ENCODE data around the gene SLC25A48.

The SLC25A48 gene

DNA sequence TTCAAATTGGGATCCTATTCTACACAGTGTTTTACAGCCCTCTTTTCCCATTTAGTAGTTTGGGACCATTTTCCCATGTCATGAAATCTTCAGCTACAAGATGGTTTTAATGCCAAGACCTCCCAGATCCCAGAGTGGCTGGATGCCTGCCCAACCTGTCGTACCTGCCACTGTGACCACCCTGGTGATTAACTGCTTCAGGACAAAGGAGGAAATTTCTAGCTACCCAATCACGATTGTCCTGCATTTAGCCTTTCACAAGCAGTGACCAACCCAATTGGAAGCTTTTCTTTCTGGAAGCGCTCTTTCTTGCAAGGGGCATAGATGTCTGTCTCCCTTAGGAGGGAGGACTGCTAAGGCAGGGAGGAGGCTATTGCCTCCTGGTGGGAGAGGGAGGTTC lies 47.4 kb downstream of the SLC25A48 start:
- no peak for DNase-seq (ENCODE audit: low spot score)

DNA sequence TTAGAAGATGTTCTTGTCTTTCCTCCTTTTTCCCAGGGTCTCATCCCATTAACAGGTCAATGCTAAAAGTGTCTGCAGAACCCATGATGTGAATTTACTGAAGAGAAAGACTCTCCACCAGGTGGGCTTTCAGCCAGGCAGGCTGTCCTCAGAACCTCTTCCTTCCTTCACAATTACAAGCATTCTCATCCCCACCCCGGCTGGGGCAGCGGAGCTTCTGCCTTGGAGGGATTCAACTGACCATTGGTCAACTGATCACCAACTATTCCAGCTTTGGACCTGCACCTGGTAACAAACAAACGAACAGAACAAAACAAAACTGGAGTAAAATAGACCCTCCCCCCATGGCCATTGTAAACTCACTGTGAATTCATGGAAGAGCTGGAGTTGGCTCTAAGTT lies 48.6 kb downstream of the SLC25A48 start:
- DNase-seq (ENCODE audit: low spot score), result no peak

DNA sequence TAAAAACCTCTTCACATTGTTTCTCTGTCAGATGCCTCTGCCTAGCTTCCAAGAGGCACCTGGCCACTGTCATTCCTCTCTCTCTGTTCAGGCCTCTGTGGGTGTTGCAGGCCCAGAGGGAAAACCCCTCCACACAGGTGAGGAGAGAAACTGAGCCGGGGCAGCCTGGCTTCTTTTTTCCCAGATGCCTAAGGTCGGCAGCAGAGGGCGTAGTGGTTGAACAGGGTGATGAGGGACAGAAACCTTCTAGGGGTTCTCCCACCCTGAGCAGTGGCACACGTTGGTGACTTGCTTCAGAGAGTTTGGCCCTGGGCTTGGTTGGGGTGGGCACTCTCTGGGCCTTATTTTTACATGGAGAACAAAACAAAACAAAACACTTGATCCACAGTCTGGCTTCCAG lies 49.0 kb downstream of the SLC25A48 start:
- DNase-seq (ENCODE audit: low spot score), result no peak

DNA sequence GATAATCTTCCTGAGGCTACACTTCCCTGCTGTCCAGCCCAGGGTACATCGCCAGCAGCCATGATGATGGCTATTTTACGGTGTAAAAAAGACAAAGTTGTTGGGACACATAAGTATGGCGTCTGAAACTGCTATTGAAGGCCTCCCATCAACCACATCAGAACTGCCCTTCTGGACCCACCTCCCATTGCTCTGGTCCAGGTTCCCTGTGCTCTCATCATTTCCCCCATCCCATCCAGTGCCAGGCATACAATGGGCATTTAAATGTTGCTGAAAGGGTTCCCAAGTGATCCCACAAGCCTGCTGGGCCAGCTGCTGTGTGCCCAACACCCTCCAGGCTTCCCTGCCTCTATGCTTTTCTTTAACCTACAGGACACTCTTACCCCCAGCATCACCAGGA lies 50.6 kb downstream of the SLC25A48 start:
- DNase-seq (ENCODE audit: low spot score), result no peak

DNA sequence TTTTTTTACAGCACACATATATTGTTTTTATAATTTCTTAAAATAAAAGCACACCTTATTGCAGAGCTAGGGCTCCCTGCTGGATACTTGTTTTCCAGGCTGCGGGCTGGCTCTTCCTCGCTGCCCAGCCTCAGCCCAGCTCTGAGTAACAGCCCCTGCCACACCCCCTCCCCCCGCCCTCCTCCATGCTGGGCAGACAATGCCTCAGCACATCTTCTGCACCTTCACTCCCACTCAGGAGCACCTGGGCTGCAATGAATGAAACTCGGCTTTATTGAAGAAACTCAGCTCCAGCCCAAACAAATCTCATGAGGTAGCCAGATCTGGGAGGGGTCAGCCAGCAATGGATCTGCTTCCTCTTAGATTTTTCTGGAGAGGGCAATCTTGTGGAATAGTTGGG lies 51.7 kb downstream of the SLC25A48 start:
- no peak for DNase-seq (ENCODE audit: low spot score)

DNA sequence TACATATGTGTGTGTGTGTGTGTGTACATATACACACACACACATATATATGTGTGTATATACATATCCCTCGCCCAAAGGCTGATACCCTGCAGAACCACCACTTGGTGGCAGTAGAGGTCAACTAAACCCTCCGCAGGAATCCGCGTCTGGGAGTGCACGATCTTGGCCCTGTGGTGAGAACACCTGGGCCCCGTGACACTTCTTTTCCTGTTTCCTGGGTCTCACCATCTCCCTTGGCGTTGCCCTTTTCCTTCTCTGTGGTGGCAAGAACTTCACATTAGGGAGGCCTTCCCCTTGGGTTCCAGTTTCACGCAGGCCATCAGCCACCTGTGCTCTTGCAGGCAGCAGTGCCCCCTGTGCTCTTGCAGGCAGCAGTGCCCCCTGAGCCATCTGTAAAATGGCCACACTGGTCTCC lies 53.0 kb downstream of the SLC25A48 start:
- DNase-seq (ENCODE audit: low spot score), result peak; percentile 73

DNA sequence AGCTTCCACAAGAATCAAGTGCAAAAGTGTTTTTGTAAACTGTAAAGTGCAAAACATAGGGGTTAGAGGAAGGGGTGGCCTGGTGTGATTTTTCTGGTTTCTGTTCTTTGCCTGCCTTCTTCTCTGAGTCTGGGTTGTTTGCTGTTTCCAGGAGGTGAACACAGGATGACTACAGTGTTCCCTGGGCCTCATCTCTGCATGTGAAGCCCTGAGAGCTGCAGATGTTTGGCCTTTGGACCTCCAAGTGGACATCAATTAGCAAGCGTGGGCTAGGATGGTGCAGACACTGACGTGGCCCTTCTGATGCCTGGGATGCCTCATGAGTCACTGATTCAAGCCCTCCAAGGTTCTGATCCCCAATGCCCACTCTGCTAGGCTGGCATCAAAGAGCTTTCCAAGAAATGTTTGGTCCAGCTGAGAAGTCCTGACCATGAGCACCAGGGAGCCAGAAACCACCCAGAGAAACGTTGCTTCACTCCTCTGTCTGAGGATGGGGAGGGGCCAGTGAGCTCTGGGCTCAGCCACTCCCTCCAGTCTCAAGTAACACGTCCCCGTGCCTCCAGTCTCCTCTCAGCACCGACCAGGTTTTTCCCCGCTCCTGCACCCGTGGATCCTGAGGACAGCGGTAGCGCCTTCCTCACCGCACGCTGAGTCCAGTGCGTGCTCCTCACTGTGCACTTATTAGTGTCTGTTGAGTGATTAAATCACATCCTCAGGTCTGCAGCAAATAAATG lies 53.6 kb downstream of the SLC25A48 start:
- peak; percentile 65 for DNase-seq (ENCODE audit: low spot score)

DNA sequence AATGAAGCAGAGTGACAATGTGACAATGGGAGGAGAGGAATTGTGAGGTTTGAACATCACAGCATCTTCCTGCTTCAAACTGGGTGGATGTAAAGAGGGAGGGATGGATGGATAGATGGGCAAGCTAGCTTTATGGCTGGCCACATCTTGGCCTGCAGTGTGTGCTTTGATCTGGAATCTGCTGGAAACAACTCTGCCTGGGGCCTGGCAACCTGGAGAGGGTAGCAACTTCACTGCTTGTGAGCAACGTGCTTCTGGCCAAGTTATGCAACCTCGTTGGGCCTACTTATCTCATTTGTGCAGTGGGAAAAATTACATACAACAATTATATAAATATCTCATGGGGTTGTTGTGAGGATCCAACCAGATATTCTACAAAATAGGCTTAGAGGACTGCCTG lies 55.8 kb downstream of the SLC25A48 start:
- no peak for DNase-seq (ENCODE audit: low spot score)

DNA sequence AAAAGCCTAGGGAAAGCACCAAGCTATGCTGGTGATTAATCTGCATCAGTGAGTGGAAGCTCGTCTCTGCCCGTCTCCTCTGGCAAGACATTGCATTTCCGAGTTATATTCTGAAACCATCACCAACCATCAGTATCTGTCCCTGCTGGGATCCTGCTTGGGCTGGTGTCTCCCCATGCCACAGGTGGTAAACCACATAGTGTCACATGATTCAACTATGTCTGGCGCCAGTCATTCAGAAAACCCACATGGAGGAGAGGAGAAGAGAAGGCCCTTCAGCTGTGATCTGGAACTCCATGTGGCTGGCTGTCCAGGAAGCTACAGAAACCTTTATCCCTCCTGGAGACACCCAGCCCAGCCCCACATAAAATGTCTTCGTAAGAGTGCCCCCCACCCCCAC lies 56.4 kb downstream of the SLC25A48 start:
- DNase-seq (ENCODE audit: low spot score), result no peak

DNA sequence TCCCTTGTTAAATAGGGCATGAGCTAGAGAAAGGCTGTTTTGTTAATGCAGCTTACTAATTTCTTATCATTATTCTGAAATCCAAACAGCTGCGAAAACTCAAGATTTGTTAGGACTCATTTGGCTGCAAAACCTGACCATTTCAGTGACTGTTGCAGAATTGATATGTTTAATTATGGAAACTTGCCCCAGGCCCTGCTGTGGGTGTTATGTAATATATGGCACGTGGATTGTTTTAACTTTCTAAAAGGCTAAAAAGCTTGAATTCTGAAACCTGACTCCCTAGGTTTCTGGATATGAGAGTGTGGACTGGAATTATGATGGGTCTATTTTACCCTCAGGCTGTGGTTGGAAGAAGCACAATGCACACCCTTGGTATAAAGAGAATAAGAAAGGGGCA lies 56.8 kb downstream of the SLC25A48 start:
- no peak for DNase-seq (ENCODE audit: low spot score)

DNA sequence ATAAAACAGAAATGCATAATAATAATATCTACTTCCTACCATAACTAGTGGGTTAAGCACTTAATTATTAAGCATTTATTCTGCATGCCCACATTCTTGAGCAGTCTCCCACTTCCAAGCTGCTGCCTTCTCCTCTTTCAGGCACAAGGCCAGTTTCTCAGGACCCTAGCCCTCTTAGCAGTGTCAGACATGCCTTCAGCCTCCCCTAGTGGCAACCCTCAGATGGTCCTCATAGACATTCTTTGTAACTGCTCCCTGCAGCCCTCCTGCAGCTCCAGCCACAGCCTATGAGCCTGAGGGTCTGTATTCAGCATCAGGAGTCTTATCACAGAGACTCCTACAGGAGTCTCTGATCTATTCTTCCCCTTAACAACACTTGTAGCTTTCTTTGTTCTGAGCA lies 57.3 kb downstream of the SLC25A48 start:
- peak; percentile 67 for DNase-seq (ENCODE audit: low spot score)

DNA sequence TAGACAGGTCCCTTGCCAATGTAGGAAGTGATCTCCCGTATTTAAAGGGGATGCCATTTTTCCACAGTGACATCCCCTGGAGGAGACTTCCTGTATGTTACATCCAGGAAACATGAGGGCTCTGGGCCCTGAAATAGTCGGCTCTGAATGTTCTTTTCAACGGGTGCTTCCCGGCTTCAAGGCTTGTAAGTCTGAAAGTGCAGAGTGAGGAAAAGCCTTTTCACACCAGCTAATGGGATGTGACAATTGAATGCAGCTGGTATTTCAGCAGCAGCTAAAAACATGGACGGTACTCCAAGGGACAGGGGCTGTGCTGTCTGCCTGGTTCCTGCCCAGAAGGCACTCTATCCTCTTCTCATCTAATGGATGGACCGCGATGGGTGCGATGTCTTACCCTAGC lies 59.8 kb downstream of the SLC25A48 start:
- DNase-seq (ENCODE audit: low spot score), result no peak

DNA sequence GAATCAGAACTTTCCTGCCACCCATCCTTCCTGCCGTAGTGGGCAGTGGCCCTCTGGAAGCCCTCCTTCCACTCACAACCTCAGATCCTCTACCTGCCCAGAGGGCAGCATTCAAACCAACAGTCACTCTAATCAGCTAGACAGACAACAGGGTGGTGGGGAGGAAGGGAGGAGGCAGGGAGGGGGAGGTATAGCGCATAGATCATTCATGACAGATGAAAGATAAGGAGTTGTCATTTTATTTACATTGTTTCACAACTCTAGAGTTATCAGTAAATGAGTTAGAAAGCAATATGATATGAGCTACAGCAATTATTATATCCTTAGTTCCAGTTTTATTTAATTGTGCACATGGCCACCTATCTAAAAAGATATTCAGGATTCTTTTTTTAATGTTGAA lies 60.3 kb downstream of the SLC25A48 start:
- no peak for DNase-seq (ENCODE audit: low spot score)

DNA sequence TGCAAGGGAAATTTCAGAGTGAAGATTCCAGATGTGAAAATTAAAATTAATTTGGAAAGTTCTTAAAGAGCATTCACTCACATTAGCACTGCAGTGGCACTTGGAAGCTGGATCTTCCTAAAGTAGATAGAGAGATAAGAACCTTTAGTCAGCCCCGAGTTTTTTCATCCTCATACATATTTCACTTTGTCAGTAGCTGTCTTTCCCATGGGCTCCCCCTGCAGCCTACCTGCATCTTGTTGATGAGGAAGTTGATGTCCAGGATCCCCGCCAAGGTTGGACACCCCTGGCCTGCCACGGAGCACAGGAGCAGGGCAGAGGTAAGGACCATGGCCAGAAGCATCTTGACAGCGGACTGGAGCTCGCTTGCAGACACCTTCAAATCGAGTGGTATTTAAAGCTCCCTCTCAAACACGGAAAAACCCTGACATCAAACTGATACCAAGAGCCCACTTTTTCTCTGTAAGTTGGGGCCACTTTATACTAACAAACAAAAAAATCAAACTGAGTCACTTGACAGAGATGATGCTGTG lies 61.1 kb downstream of the SLC25A48 start, which contains the start of gene IL9:
Gene IL9, minus strand, starts transcription at position 368 of the 533 bp plus-strand sequence. Its CDS starts 25 bp downstream, at position 343.
- no peak for DNase-seq (ENCODE audit: low spot score)

DNA sequence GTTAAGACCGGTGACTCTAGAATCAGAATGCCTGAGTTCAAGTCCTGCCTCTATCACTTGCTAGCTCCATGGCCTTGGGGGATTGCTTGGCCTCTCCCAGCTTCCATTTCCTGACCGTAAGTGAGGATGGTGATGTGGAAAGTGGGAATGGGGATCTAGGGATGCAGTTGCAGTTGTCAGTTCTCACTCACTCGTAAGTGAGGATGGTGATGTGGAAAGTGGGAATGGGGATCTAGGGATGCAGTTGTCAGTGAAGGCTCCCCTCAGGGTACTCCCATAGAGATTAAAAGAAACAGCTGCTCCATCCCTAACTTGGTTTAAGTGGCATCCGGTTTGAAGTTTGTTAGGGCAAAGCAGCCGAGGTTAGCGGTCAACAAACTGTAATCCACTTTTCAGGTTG lies 64.2 kb downstream of the SLC25A48 start:
- DNase-seq (ENCODE audit: low spot score), result no peak

DNA sequence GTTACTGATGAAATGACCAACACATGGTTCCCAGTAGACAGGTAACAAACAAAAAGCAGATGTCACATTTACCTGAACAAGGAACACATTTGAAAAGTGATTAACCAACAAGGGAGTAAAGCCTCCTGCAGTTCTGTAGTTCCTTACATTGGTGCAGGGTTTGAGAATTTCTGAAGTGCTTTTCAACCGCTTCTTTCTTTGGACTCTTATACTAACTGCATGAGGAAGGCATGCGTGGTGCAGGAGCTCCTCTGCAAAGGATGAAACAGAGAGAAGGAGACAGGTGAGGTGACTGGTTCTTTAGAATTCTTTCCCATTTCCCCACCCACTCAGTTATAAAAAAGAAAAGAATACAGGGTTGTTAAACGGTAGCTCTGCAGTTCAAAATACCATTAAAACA lies 65.8 kb downstream of the SLC25A48 start:
- no peak for DNase-seq (ENCODE audit: low spot score)

DNA sequence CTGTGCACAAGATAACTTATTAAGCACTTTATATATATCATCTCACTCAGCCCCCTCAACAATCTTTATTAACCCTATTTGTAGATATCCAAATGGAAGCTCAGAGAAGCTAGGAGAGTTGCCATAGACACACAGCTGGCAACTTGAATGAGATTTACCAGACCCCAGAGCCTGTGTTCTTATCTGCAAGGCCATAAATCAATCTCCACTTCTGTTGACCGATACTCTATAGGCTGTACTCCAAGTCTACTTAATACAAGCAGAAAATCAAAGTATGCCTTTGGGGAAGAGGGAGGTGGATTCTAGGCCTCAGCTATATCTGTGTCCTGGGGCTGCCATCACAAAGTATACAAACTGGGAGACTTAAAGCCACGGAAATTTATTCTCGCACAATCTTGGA lies 67.2 kb downstream of the SLC25A48 start:
- DNase-seq (ENCODE audit: low spot score), result no peak

DNA sequence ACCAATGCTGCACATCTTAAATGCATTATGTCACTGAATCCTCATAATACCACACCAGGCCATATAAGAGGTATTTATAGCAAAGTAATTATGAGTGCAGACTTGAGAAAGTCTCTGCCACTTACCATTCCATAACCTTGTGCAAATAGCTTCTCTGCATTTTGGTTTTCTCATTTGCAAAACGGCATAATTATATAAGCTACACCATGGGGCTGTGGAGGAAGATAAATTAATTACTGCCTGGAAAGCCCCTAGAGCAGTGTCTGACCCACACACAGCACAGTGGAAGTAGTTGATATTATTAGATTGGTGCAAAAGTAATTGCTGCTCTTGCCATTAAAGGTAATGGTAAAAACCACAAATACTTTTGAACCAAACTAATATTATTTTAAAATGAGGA lies 70.7 kb downstream of the SLC25A48 start:
- DNase-seq (ENCODE audit: low spot score), result no peak

DNA sequence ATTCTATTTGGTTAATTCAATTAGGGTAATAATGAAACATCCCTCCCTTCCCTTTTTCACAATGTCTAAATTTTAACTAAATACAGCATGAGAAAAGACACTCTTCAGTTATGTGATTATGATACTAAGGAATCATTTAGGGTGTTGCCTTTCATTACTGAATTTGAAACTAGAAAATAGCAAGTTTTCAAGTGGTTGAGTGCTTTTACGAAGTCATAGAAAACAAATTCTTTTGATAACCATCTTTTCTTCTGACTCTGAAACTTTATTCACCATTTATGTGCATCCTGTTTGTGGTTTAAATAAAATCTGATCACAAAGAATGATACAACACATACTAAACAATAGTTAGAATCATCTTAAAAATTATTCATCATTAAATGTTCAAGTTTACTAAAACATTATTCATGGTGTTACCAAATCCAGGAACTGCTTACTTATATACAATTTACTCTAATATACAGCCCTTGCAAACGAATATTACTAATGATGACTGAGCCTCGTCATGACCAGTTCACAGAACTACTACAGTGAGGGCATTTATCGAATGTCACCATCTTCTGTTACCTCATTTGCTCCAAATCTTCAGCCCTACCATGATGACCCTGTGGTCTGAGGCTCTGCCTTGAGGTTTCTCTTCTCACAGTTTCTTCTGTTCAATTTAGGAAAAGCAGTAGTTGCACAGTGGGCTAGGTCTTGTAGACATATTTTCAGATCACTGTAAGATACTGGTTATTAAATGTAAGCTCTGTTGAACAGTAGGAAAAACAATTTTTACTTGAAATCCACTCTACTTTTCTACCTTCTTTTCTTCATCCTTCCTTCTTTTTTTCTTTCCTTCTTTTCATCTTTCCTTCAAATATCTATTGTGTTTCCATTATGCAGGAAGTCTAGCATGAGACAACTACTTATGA lies 79.5 kb downstream of the SLC25A48 start:
- DNase-seq (ENCODE audit: low spot score), result no peak

DNA sequence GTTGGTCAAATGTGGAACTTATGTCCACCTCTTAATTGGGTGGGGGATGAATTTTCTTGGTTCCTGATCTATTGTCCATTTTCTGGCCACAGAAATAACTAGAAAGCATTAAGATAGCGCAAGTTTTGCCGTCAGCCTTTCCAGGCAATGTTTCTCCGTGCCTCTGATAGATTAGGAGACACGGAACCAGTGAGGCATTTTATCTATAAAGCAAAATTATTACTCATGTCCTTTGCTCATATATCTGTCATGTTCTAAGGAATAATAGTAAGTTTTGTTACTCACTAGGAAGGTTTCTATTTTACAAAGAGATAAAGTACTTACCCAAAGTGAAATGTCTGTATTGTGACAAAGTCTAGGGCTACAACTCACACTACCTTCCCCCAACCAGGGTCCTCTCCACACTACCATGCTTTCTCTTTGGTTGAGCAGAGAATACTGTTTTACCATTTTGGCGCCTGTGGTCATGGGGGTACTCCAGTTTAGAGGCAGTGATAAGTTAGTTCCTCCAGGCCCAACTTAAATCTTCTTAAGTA lies 81.1 kb downstream of the SLC25A48 start:
- DNase-seq (ENCODE audit: low spot score), result no peak

DNA sequence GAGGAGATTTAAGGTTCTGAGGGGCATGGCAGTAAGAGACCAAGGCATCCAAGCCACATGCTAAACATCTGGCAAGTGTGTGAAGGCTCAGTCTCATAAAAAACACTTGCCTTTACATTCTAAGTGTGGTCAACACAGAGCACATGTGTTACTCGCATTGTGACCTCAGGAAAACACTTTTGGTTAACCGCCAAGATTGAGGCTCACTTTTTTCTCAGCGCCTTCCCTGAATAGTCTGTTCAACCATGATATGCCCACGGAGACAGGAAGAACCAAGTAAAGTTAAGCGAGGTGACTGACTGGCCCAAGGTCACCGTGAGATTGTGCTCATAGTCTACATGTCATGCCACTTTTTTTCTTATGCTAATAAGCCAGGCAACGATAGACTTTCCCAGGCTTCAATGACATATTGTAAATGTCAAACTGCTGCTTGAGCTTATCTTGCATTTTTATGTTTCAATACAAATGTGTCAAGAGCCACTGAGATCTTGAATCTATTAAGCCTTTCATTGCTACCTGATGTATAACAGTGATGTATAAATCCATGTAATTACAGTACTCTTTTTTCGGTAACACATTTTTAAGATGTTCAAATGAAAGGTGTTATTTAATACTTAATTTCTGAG lies 82.3 kb downstream of the SLC25A48 start:
- DNase-seq (ENCODE audit: low spot score), result no peak

DNA sequence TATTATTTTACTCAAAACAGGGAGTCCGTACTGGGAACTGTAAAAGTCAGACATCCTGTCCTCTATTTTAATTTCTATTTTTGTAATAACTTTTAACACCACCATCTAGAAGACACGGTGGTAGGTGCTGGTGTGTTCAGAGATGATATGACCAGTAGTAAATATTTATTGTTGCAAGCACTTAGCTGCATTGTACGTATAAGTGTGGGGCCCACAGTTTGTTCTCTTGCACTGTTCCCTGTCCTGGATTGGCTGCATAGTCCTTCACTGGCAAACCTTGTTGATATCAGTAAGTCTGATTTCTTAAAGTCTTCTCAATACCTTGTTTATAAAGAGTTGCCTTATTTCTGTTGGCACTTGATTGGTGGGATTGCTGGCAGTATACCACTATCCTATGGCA lies 85.7 kb downstream of the SLC25A48 start:
- no peak for DNase-seq (ENCODE audit: low spot score)
